Stomach (tissue), 4 donors: ENCODE data around the gene LGMN.

ENCODE experiments used
- CTCF ChIP-seq, 7 experiments: fragments of 450-650 bp in 4 of 7; fragments of 200-600 bp in 3 of 7; sonication (generic) in 3 of 7; IDR thresholded peaks; one replicate each; pipeline ENCODE4 v1.5.1; 2016 to 2019; ENCODE audit warnings: antibody characterized with exemption in 7 of 7, control low read depth in 2 of 7, mild to moderate bottlenecking in 1 of 7
- POLR2AphosphoS5 ChIP-seq, 3 donors: sonication (generic); formaldehyde crosslinking; IDR thresholded peaks; one replicate each; pipeline ENCODE4 v1.6.1; 2016; ENCODE audit warnings: antibody characterized with exemption in 3 of 3

- no peak for TF ChIP-seq POLR2AphosphoS5 (IDR thresholded peaks at IDR 0.05)
- TF ChIP-seq CTCF (IDR thresholded peaks at IDR 0.05), result no peak
These were observed 70.5 kb downstream of the LGMN start for GRCh38 chr14:92677955-92678354.
